NCI-H748 treated with DMSO at 0.1 percent for 48 hours (cell line): Measurements from ENCODE around the gene STRAP.
"Not testable (repeated sequence)": the region's sequence is repeated elsewhere in the genome, so short reads cannot be mapped to it uniquely, and the experiment has no call there.

Source experiments
- DNase-seq: peaks from one replicate; lab custom pipeline; 2025; lab: John Stamatoyannopoulos, UW

Gene STRAP

DNA sequence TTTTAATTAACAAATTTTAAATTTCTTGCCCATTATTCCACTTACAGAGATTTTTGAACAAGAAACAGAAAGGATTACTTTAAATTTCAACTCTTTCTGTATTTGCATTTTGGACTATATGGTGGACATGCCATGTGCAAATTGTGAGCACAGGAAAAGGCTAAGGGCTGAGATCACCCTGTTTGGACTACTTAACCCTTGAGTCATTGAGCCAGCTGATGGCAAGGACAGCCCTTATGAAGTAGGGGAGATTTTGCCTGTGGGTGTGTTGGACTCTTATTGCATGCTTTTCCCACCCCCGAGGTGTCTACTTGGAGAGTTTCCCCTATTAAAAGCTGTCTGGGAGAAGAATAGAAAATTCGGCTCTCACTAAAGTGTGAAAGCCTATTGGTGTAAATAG lies 46.2 kb downstream of the STRAP start:
- no peak for DNase-seq

- DNase-seq, result no peak
Measured at GRCh38 chr12:15928870-15929571, 46.8 kb downstream of the STRAP start.

GRCh38 chr12:15931590-15932053 lies 49.4 kb downstream of the STRAP start:
- DNase-seq, result no peak

DNA sequence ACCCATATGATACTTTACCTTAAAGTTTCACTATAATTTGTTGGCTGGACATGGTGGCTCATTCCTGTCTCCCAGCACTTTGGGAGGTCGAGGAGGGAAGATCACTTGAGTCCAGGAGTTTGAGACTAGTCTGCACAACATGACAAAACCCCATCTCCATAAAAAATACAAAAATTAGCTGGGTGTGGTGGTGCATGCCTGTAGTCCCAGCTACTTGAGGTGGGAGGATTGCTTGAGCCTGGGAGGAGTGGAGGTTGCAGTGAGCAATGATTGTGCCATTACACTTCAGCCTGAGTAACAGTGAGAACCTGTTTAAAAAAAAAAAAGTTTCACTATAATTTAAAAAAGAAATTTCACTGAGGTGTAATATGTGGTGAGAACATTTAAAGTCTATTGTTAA lies 50.1 kb downstream of the STRAP start:
- DNase-seq, result no peak

DNA sequence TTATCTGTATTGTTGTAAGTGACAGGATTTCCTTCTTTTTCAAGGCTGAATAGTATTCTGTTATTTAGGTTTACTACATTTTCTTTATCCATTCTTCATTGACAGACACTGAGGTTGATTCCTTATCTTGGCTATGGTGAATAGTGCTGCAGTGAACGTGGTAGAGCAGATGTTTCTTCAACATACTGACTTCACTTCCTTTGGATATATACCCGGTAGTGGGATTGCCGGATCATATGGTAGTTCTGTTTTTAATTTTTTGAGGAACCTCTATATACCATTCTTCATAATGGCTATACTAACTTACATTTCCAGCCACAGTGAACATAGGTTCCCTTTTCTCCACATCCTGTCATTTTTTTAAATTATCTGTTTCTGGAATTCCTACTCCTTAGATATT lies 50.8 kb downstream of the STRAP start:
- no peak for DNase-seq

DNA sequence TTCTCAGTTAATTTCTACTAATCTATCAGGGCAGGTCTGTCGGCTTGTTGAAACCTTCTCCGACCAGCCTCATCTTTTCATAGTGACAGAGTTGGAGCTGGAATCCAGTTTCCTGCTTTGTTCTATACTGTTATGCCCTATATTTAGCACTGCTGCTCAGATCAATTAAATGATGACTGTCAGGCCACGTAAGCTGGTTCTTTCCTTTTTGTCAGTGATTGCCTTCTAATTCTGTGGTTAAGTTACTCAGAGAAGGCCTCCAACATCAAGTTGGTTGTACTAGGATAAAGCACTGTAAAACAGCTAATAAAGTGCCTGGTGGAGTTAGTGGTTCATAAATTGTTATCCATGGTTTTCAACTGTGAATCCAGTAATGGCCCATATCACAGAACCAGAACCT lies 51.6 kb downstream of the STRAP start:
- no peak for DNase-seq

- no peak for DNase-seq
Measured at GRCh38 chr12:15936751-15937150, 54.6 kb downstream of the STRAP start.

DNA sequence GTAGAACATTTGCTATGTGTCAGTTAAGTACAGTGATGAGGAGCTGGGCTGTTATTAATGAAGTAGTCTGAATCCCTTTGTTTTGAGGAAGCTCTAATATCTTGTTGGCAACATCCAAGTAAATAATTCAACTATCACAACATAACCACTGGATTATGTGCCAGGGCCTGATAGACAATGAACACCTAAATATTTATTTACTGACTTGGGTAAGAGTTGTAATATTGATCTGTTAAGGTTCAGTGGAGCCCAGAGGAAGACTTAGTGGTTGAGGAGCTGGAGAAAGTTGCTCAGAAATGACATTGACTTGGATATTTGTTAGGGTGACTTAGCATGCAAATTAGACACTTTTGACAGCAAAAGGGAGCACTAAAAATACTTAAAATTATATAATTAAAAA lies 55.7 kb downstream of the STRAP start:
- DNase-seq, result no peak

GRCh38 chr12:15939111-15939510 lies 56.9 kb downstream of the STRAP start:
- DNase-seq, result no peak

- no peak for DNase-seq
Measured at GRCh38 chr12:15942475-15942874, 60.3 kb downstream of the STRAP start.

DNA sequence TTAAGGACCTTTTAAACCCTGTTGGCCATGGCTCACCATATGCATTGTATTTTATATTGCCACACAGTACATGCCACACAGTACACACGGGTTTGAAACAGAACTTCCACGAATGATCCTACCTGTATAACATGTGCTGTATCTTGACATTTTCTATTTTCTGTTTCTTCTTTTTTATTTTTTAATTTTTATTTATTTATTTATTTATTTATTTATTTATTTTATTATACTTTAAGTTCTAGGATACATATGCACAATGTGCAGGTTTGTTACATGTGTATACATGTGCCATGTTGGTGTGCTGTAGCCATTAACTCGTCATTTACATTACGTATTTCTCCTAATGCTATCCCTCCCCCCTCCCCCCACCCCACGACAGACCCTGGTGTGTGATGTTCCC lies 61.3 kb downstream of the STRAP start:
- not testable (repeated sequence) for DNase-seq

DNA sequence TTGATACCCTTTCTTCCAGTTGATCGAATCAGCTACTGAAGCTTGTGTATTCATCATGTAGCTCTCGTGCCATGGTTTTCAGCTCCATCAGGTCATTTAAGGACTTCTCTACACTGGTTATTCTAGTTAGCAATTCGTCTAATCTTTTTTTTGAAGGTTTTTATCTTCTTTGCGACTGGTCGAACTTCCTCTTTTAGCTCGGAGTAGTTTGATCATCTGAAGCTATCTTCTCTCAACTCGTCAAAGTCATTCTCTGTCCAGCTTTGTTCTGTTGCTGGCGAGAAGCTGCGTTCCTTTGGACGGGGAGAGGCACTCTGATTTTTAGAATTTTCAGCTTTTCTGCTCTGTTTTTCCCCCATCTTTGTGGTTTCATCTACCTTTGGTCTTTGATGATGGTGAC lies 66.3 kb downstream of the STRAP start:
- DNase-seq, result not testable (repeated sequence)
